Measurements from ENCODE around the gene JAG1. TPM values are rescaled to one million over a fixed set of nuclear protein-coding genes. Genes with fewer than 3 reads are reported as not detected.

Gene JAG1
- total RNA-seq, 2 experiments from 2014 or later = 0.15 to 0.40 TPM

GRCh38 chr20:10672624-10673127 lies 1.1 kb downstream of the JAG1 start:
- ChIA-PET POLR2A (interaction anchor here (0.8 kb wide), 1 partner anchor 74 kb away, joined by 3 read pairs; no protein-coding TSS in a partner anchor), CTCF (no interaction called here)
- Mint-ChIP-seq H3K9me3 (no peaks in the 10 kb centered on the region), H3K27me3 (peaks cover 70% of the 10 kb centered on the region), H3K4me1 (ENCODE audit: low read depth) (peaks cover 26% of the 10 kb centered on the region), H3K36me3 (no peaks in the 10 kb centered on the region), H3K4me3 (peak overlapping the region; percentile 69), H3K27ac (no peak overlapping the region)
- intact Hi-C loops (cut with micrococcal nuclease) = loop anchor here (2.0 to 5.0 kb wide), 4 partner anchors 114 to 320 kb away; partner anchors contain the start of genes MKKS and SLX4IP
- peak; percentile 70 for DNase-seq

GRCh38 chr20:10671919-10672623 lies 1.7 kb downstream of the JAG1 start:
- peak; percentile 38 for DNase-seq
- Mint-ChIP-seq H3K36me3 (no peaks in the 10 kb centered on the region), H3K27ac (no peak overlapping the region), H3K9me3 (no peaks in the 10 kb centered on the region), H3K27me3 (peaks cover 70% of the 10 kb centered on the region), H3K4me1 (ENCODE audit: low read depth) (peaks cover 26% of the 10 kb centered on the region), H3K4me3 (peak overlapping the region; percentile 69)
- CTCF ChIA-PET = interaction anchor here (1.4 kb wide), 1 partner anchor 114 kb away, joined by 4 read pairs; no protein-coding TSS in a partner anchor
- POLR2A ChIA-PET = interaction anchor here (0.8 kb wide), 1 partner anchor 74 kb away, joined by 3 read pairs; no protein-coding TSS in a partner anchor
- intact Hi-C loops (cut with micrococcal nuclease) = loop anchor here (2.0 to 5.0 kb wide), 4 partner anchors 113 to 320 kb away; partner anchors contain the start of genes MKKS and SLX4IP

GRCh38 chr20:10671221-10671918 lies 2.4 kb downstream of the JAG1 start:
- ChIA-PET CTCF (interaction anchor here (1.4 kb wide), 1 partner anchor 113 kb away, joined by 4 read pairs; no protein-coding TSS in a partner anchor), POLR2A (no interaction called here)
- Mint-ChIP-seq H3K4me3 (peak overlapping the region; percentile 20), H3K27ac (no peak overlapping the region), H3K36me3 (no peaks in the 10 kb centered on the region), H3K4me1 (ENCODE audit: low read depth) (peaks cover 26% of the 10 kb centered on the region), H3K9me3 (no peaks in the 10 kb centered on the region), H3K27me3 (peaks cover 63% of the 10 kb centered on the region)
- intact Hi-C loops (cut with micrococcal nuclease) = loop anchor here (5.0 kb wide), 2 partner anchors 159 to 319 kb away; no protein-coding TSS in a partner anchor
- peak; percentile 58 for DNase-seq

- Mint-ChIP-seq H3K27ac (no peak overlapping the region), H3K36me3 (no peaks in the 10 kb centered on the region), H3K4me1 (ENCODE audit: low read depth) (peaks cover 26% of the 10 kb centered on the region), H3K4me3 (no peak overlapping the region), H3K9me3 (no peaks in the 10 kb centered on the region), H3K27me3 (peaks cover 61% of the 10 kb centered on the region)
- intact Hi-C loops (cut with micrococcal nuclease) = loop anchor here (5.0 kb wide), 2 partner anchors 158 to 318 kb away; no protein-coding TSS in a partner anchor
- no peak for DNase-seq
- POLR2A ChIA-PET = no interaction called here
- CTCF ChIA-PET = interaction anchor here (1.4 kb wide), 1 partner anchor 113 kb away, joined by 4 read pairs; no protein-coding TSS in a partner anchor
These were observed 3.1 kb downstream of the JAG1 start for GRCh38 chr20:10670501-10671220.

GRCh38 chr20:10669843-10670446 lies 3.9 kb downstream of the JAG1 start:
- POLR2A ChIA-PET = no interaction called here
- DNase-seq = no peak
- H3K4me1 Mint-ChIP-seq (ENCODE audit: low read depth) = peaks cover 24% of the 10 kb centered on the region
- H3K27me3 Mint-ChIP-seq = peaks cover 54% of the 10 kb centered on the region
- intact Hi-C loops (cut with micrococcal nuclease) = loop anchor here (5.0 kb wide), 2 partner anchors 158 to 318 kb away; no protein-coding TSS in a partner anchor
- no peaks in the 10 kb centered on the region for H3K9me3 Mint-ChIP-seq
- no peak overlapping the region for H3K27ac Mint-ChIP-seq
- H3K4me3 Mint-ChIP-seq = no peak overlapping the region
- no peaks in the 10 kb centered on the region for H3K36me3 Mint-ChIP-seq
- CTCF ChIA-PET = interaction anchor here (0.5 kb wide), 1 partner anchor 63 kb away, joined by 3 read pairs; no protein-coding TSS in a partner anchor

- CTCF ChIA-PET = no interaction called here
- H3K4me3 Mint-ChIP-seq = no peak overlapping the region
- DNase-seq = no peak
- POLR2A ChIA-PET = no interaction called here
- intact Hi-C loops (cut with micrococcal nuclease) = no loop called here
- no peaks in the 10 kb centered on the region for H3K36me3 Mint-ChIP-seq
- peaks cover 24% of the 10 kb centered on the region for H3K4me1 Mint-ChIP-seq (ENCODE audit: low read depth)
- H3K27ac Mint-ChIP-seq = no peak overlapping the region
- peaks cover 53% of the 10 kb centered on the region for H3K27me3 Mint-ChIP-seq
- no peaks in the 10 kb centered on the region for H3K9me3 Mint-ChIP-seq
These were observed 5.0 kb downstream of the JAG1 start for GRCh38 chr20:10668677-10669368.

GRCh38 chr20:10667560-10668167 lies 6.1 kb downstream of the JAG1 start:
- peaks cover 21% of the 10 kb centered on the region for H3K4me1 Mint-ChIP-seq (ENCODE audit: low read depth)
- no peaks in the 10 kb centered on the region for H3K36me3 Mint-ChIP-seq
- DNase-seq = no peak
- H3K27me3 Mint-ChIP-seq = peaks cover 52% of the 10 kb centered on the region
- no peaks in the 10 kb centered on the region for H3K9me3 Mint-ChIP-seq
- ChIA-PET POLR2A (no interaction called here), CTCF (no interaction called here)
- H3K27ac Mint-ChIP-seq = no peak overlapping the region
- intact Hi-C loops (cut with micrococcal nuclease) = no loop called here
- H3K4me3 Mint-ChIP-seq = no peak overlapping the region

GRCh38 chr20:10667077-10667401 lies 6.8 kb downstream of the JAG1 start:
- H3K9me3 Mint-ChIP-seq = no peaks in the 10 kb centered on the region
- no peaks in the 10 kb centered on the region for H3K36me3 Mint-ChIP-seq
- no peak overlapping the region for H3K4me3 Mint-ChIP-seq
- intact Hi-C loops (cut with micrococcal nuclease) = no loop called here
- H3K27me3 Mint-ChIP-seq = peaks cover 50% of the 10 kb centered on the region
- ChIA-PET CTCF (no interaction called here), POLR2A (no interaction called here)
- no peak for DNase-seq
- H3K4me1 Mint-ChIP-seq (ENCODE audit: low read depth) = peaks cover 14% of the 10 kb centered on the region
- H3K27ac Mint-ChIP-seq = no peak overlapping the region

- Mint-ChIP-seq H3K9me3 (no peaks in the 10 kb centered on the region), H3K36me3 (no peaks in the 10 kb centered on the region), H3K27me3 (peaks cover 51% of the 10 kb centered on the region), H3K4me1 (ENCODE audit: low read depth) (peaks cover 11% of the 10 kb centered on the region), H3K4me3 (no peak overlapping the region), H3K27ac (no peak overlapping the region)
- DNase-seq = no peak
- CTCF ChIA-PET = no interaction called here
- intact Hi-C loops (cut with micrococcal nuclease) = no loop called here
- POLR2A ChIA-PET = no interaction called here
These were observed 7.3 kb downstream of the JAG1 start for GRCh38 chr20:10666221-10667076.

GRCh38 chr20:10665791-10666190 lies 8.0 kb downstream of the JAG1 start:
- DNase-seq = no peak
- Mint-ChIP-seq H3K27ac (no peak overlapping the region), H3K4me1 (ENCODE audit: low read depth) (peaks cover 6% of the 10 kb centered on the region), H3K27me3 (peaks cover 49% of the 10 kb centered on the region), H3K9me3 (no peaks in the 10 kb centered on the region), H3K36me3 (no peaks in the 10 kb centered on the region), H3K4me3 (no peak overlapping the region)
- POLR2A ChIA-PET = no interaction called here
- intact Hi-C loops (cut with micrococcal nuclease) = no loop called here
- CTCF ChIA-PET = no interaction called here

All from activated CD4-positive, alpha-beta memory T cell treated with anti-CD3 and anti-CD28 coated beads for 36 hours (primary cell).